K562 (cell line): Measurements from ENCODE around the gene CCNL2.

Experiments used
- ATF1 ChIP-seq, 2 experiments: fragments of 450-650 bp in 1 of 2; IDR thresholded peaks; 2 replicates each; pipeline ENCODE4 v1.6.1; 2016; ENCODE audit warnings: missing compliant biosample characterization in 1 of 2, missing genetic modification characterization in 1 of 2
- CBX8 ChIP-seq: fragments of 200-600 bp; sonication (generic); IDR thresholded peaks from 2 replicates; pipeline ENCODE4 v1.6.1; 2012; ENCODE audit warnings: borderline replicate concordance, mixed run types, low read depth, mild to moderate bottlenecking, moderate library complexity, mixed read lengths, low read length, control low read depth, inconsistent platforms; ENCODE audit not compliant: poor library complexity, severe bottlenecking; ENCODE audit errors: extremely low read depth
- KLF10 ChIP-seq: fragments of 250-450 bp; sonication (Bioruptor Pico); IDR thresholded peaks from 2 replicates; pipeline ENCODE4 v1.6.1; 2021; ENCODE audit warnings: matching md5 sums
- MYC ChIP-seq, 2 experiments: fragments of 250-450 bp in 1 of 2; sonication (Bioruptor Pico) in 1 of 2; IDR thresholded peaks; 2 replicates each; pipeline versions ENCODE4 v1.5.1 to v1.6.1; 2012 to 2021; ENCODE audit warnings: low read depth in 2 of 2, borderline replicate concordance in 1 of 2, improper control_type of control experiment in 1 of 2, low read length in 1 of 2, mild to moderate bottlenecking in 1 of 2, moderate library complexity in 1 of 2
- NR1H2 ChIP-seq: sonication (generic); formaldehyde crosslinking; IDR thresholded peaks from 2 replicates; pipeline ENCODE4 v1.4.0; 2020; ENCODE audit warnings: mild to moderate bottlenecking, missing genetic modification reagents
- NUFIP1 ChIP-seq: fragments of 450-650 bp; IDR thresholded peaks from 2 replicates; pipeline ENCODE4 v1.6.1; 2018; ENCODE audit not compliant: partially characterized antibody
- PHF21A ChIP-seq: fragments of 450-650 bp; IDR thresholded peaks from 2 replicates; pipeline ENCODE4 v1.6.1; 2017; ENCODE audit warnings: low read depth, borderline replicate concordance
- SAFB2 ChIP-seq: fragments of 200-400 bp; formaldehyde crosslinking; IDR thresholded peaks from 2 replicates; pipeline ENCODE4 v1.6.1; 2018; ENCODE audit warnings: borderline replicate concordance, low read length, low read depth, moderate library complexity; ENCODE audit not compliant: severe bottlenecking
- SUPT5H ChIP-seq: fragments of 450-650 bp; IDR thresholded peaks from 2 replicates; pipeline ENCODE4 v1.6.1; 2016
- UBTF ChIP-seq, 2 experiments: IDR thresholded peaks; 2 replicates each; pipeline ENCODE4 v1.6.1; 2012; ENCODE audit warnings: improper control_type of control experiment in 2 of 2, low read depth in 2 of 2, low read length in 2 of 2, borderline replicate concordance in 1 of 2
- ZNF232 ChIP-seq: sonication (generic); formaldehyde crosslinking; IDR thresholded peaks from 2 replicates; pipeline ENCODE4 v1.8.0; 2022; ENCODE audit warnings: mild to moderate bottlenecking, missing genetic modification reagents
- TF ChIP-seq, protein P1 (sequence below), 2 experiments: fragments of 450-650 bp; IDR thresholded peaks; 2 replicates each; pipeline ENCODE4 v1.6.1; 2016

DNA sequence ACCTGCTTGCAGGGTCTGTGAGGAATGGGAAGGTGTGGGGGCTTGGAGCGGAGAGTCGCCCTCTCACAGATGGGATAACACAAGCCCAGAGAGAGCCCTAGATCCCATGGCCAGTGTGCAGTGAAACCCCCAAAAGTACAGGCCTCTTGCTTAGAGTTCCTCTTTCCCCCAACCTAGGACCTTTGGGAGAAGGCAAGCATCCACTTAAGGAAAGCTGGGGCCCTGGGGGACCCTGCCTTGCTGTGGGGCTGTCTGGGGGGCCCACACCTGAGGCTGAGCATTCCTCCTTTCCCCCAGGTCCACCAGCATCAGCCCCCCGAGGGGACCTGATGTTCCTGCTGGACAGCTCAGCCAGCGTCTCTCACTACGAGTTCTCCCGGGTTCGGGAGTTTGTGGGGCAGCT is 37.5 kb upstream of the CCNL2 start:
- TF ChIP-seq PHF21A, result no peak
- no peak for TF ChIP-seq NR1H2
- no peak for TF ChIP-seq SUPT5H
- TF ChIP-seq KLF10 (CRISPR knock-in tag), result no peak
- TF ChIP-seq ATF1 (CRISPR knock-in tag; IDR thresholded peaks at IDR 0.05), result no peak
- TF ChIP-seq ATF1 (tag; IDR thresholded peaks at IDR 0.05), result no peak
- TF ChIP-seq CBX8, result no peak
- no peak for TF ChIP-seq NUFIP1
- no peak for TF ChIP-seq SAFB2
- TF ChIP-seq ZNF232 (CRISPR knock-in tag), result no peak
- no peak for TF ChIP-seq UBTF (IDR thresholded peaks at IDR 0.05; ENCODE audit: borderline replicate concordance in 1 of 2, low read depth in 2 of 2, low read length in 2 of 2)
- TF ChIP-seq, protein P1, sequence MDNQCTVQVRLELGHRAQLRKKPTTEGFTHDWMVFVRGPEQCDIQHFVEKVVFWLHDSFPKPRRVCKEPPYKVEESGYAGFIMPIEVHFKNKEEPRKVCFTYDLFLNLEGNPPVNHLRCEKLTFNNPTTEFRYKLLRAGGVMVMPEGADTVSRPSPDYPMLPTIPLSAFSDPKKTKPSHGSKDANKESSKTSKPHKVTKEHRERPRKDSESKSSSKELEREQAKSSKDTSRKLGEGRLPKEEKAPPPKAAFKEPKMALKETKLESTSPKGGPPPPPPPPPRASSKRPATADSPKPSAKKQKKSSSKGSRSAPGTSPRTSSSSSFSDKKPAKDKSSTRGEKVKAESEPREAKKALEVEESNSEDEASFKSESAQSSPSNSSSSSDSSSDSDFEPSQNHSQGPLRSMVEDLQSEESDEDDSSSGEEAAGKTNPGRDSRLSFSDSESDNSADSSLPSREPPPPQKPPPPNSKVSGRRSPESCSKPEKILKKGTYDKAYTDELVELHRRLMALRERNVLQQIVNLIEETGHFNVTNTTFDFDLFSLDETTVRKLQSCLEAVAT (IDR thresholded peaks at IDR 0.05), result no peak
- no peak for TF ChIP-seq MYC (IDR thresholded peaks at IDR 0.05; ENCODE audit: low read depth, low read length)
- TF ChIP-seq MYC (CRISPR knock-in tag; IDR thresholded peaks at IDR 0.05; ENCODE audit: borderline replicate concordance, low read depth), result no peak
